Left ventricle myocardium inferior (tissue), 1 donor: ENCODE measurements around the gene TIGIT. TPM values are rescaled to one million over a fixed set of nuclear protein-coding genes. Genes with fewer than 3 reads are reported as not detected.

Experiments used
- DNase-seq: peaks from one replicate; pipeline ENCODE4 v3.0.0-alpha.2; 2020
- H3K27ac ChIP-seq: fragments of 200-600 bp; replicated peaks from 2 replicates; pipeline ENCODE4 v1.8.0; 2021
- H3K27me3 ChIP-seq: fragments of 200-600 bp; 2 replicates; pipeline ENCODE4 v1.8.0; 2021; ENCODE audit warnings: low read depth
- H3K36me3 ChIP-seq: fragments of 200-600 bp; 2 replicates; pipeline ENCODE4 v1.8.0; 2021
- H3K4me1 ChIP-seq: fragments of 200-600 bp; 2 replicates; pipeline ENCODE4 v1.8.0; 2021
- H3K4me3 ChIP-seq: fragments of 200-600 bp; 2 replicates; pipeline ENCODE4 v1.8.0; 2021; ENCODE audit warnings: mild to moderate bottlenecking, moderate library complexity
- H3K9me3 ChIP-seq: fragments of 200-600 bp; replicated peaks from 2 replicates; pipeline ENCODE4 v1.8.0; 2021
- intact Hi-C: fragments of 100-400 bp; cut with micrococcal nuclease; formaldehyde crosslinking; loops from one replicate; pipeline ENCODE4 v1.11.0; 2022
- long read RNA-seq: library from polyadenylated mRNA; unstranded; transcript quantifications from one replicate; pipeline ENCODE4 v2.0.0, GENCODE V29; 2021
- total RNA-seq: library from RNA; stranded (reverse); fragmentation: NEBNext Ultra II Directional; extraction: Animal tissue kit (Norgen Biotek cat#: 25700); gene quantifications from one replicate; pipeline ENCODE4 v1.2.1, GENCODE V29; 2021
- TF ChIP-seq, protein P1 (sequence below): fragments of 200-600 bp; IDR thresholded peaks from 2 replicates; pipeline ENCODE4 v1.8.0; 2021; ENCODE audit warnings: antibody characterized with exemption, mild to moderate bottlenecking, borderline replicate concordance
- donor health status: DM: no; HTN: yes; CAD: no; lungs with severe emphysema.

TIGIT gene
- not detected for total RNA-seq
- long read RNA-seq, result 0 reads

DNA sequence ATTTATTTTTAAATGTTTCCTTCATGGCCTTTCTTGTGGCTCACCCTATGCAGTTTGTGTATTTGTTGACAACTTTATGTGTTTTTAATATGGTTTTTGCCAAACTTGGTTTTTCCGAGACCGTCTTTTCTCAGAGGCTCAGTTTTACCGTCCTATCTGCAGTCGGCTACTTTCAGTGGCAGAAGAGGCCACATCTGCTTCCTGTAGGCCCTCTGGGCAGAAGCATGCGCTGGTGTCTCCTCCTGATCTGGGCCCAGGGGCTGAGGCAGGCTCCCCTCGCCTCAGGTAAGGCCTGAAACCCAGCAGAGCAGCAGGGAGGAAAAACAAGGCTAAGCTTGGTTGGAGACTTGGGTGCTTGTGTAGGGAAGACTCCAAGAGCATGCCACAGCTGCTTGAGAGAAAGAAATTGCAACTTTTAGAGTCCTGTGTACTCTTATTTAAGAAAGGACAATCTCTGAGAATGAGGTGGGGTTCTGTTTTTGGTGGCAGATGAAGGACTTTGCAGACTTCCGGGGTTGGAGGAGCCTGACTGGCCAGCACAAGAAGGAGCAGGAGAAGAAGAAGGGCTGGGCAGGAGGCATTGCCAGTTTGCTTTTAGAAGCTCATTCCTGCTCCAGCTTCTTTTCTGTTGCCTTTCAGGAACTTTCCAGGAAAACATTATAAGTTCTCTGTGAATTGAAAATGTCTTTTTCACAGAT is at the start of gene TIGIT:
TIGIT (plus strand) TSS at position 191 of the 698 bp plus-strand sequence; CDS start at position 225, 34 bp downstream.
- H3K27me3 ChIP-seq, result no peaks in the 10 kb centered on the region
- no peak within 1 kb of the TSS for H3K27ac ChIP-seq
- no peak within 1 kb of the TSS for H3K4me3 ChIP-seq
- no peaks in the 10 kb centered on the region for H3K36me3 ChIP-seq
- no peaks in the 10 kb centered on the region for H3K4me1 ChIP-seq
- intact Hi-C loops, result no loop called here
- H3K9me3 ChIP-seq, result no peaks in the 10 kb centered on the region
- TF ChIP-seq, protein P1, sequence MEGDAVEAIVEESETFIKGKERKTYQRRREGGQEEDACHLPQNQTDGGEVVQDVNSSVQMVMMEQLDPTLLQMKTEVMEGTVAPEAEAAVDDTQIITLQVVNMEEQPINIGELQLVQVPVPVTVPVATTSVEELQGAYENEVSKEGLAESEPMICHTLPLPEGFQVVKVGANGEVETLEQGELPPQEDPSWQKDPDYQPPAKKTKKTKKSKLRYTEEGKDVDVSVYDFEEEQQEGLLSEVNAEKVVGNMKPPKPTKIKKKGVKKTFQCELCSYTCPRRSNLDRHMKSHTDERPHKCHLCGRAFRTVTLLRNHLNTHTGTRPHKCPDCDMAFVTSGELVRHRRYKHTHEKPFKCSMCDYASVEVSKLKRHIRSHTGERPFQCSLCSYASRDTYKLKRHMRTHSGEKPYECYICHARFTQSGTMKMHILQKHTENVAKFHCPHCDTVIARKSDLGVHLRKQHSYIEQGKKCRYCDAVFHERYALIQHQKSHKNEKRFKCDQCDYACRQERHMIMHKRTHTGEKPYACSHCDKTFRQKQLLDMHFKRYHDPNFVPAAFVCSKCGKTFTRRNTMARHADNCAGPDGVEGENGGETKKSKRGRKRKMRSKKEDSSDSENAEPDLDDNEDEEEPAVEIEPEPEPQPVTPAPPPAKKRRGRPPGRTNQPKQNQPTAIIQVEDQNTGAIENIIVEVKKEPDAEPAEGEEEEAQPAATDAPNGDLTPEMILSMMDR, result no peak
- no peak for DNase-seq

DNA sequence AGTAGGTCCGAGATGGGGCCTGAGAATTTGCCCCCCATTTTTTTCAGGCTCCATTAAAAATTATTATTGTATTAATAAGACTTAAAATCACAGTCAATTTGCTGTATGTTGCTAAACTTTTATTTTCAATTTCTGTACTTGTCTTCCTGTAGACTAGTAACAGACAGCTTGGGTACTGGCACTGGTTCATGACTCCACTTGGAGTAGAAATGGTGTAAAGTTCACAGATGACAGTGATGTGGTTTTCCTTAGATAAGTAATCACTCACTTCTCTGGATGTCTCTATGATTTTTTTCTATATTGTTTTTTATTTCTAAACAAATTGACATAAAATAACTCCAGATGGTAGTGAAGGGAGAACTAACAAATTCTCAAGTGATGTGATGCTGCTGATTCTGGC is 40.9 kb upstream of the TIGIT start:
- no peaks in the 10 kb centered on the region for H3K4me1 ChIP-seq
- DNase-seq, result no peak
- TF ChIP-seq, protein P1, result no peak
- intact Hi-C loops, result no loop called here
- H3K4me3 ChIP-seq, result no peak overlapping the region
- no peaks in the 10 kb centered on the region for H3K36me3 ChIP-seq
- H3K27ac ChIP-seq, result no peak overlapping the region
- peaks cover 3% of the 10 kb centered on the region for H3K9me3 ChIP-seq
- no peaks in the 10 kb centered on the region for H3K27me3 ChIP-seq

DNA sequence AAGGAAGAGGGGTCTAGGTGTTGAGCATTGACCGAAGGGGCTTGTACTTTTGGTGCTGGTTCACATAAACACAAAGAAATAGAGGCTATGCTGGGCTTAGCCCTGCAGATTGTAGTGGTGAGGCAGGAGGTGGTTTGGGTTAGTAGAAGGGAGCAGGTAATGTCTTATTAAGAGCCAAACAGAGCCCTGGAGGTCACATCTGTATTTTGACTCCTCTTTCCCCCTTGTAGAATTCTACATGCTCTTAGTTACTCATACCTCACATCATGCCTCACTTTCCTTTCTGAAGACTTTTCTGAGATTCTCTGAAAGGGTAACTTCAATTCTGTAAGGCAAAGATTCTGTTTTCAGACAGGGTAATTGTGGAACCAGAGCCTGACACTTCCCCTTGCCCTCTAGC is 40.3 kb upstream of the TIGIT start:
- Histone ChIP-seq H3K36me3 (no peaks in the 10 kb centered on the region), H3K4me3 (no peak overlapping the region), H3K27ac (no peak overlapping the region), H3K4me1 (no peaks in the 10 kb centered on the region), H3K9me3 (peaks cover 8% of the 10 kb centered on the region), H3K27me3 (no peaks in the 10 kb centered on the region)
- DNase-seq, result no peak
- intact Hi-C loops, result no loop called here
- TF ChIP-seq, protein P1, result no peak

DNA sequence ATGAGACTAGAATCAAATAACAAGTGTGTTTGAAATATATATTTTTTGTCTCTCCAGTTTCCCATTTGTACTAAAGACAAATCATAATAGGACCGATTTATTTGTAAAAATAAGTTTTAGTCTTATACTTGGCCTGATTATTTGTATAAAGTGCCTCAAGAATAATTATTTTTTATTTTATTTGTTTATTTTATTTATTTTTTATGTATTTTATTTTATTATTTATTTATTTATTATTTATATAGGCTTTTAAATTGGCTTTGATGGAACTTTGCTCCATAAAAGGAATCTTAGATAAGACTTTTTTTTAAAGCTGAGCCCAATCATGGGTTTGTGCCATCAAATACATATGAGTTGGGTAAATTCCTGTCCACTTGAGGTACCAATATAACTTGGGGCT is 34.3 kb upstream of the TIGIT start:
- DNase-seq, result no peak
- H3K9me3 ChIP-seq, result peaks cover 35% of the 10 kb centered on the region
- H3K27ac ChIP-seq, result no peak overlapping the region
- TF ChIP-seq, protein P1, result no peak
- no peaks in the 10 kb centered on the region for H3K27me3 ChIP-seq
- H3K4me1 ChIP-seq, result no peaks in the 10 kb centered on the region
- intact Hi-C loops, result no loop called here
- no peak overlapping the region for H3K4me3 ChIP-seq
- H3K36me3 ChIP-seq, result no peaks in the 10 kb centered on the region

DNA sequence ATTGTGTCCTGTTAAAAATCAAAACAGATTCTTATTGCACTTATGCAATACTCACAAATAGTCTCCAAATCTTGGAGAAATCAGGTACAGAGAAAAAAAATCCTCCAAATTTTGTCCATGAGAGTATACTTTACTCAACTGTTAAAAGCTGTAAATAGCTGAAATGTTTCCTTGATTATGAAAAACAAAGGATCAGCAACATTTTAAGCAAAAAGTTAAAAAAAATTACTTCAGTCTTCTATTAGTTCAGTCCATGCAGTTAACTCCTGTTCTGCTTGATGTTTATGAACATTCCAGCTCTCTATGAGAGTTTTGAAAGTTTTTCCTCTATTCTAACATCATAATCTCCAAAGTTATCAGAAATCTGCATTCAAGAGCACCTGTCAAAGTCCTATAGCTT is 33.7 kb upstream of the TIGIT start:
- TF ChIP-seq, protein P1, result no peak
- Histone ChIP-seq H3K27me3 (no peaks in the 10 kb centered on the region), H3K4me3 (no peak overlapping the region), H3K27ac (no peak overlapping the region), H3K4me1 (no peaks in the 10 kb centered on the region), H3K36me3 (no peaks in the 10 kb centered on the region), H3K9me3 (peaks cover 39% of the 10 kb centered on the region)
- no peak for DNase-seq
- intact Hi-C loops, result no loop called here
